HepG2 (cell line): ENCODE measurements around the gene SDK2.

Experiments used
- FOXP1 ChIP-seq, 2 experiments: fragments of 450-650 bp in 1 of 2; IDR thresholded peaks; 2 replicates each; pipeline ENCODE4 v1.6.1; 2017 to 2018; ENCODE audit warnings: antibody characterized with exemption in 1 of 2
- HNRNPH1 ChIP-seq: fragments of 200-400 bp; formaldehyde crosslinking; optimal IDR thresholded peaks from 2 replicates; pipeline ENCODE3; 2017; ENCODE audit warnings: mild to moderate bottlenecking, low read depth, low read length
- JUN ChIP-seq: sonication (generic); formaldehyde crosslinking; IDR thresholded peaks from 2 replicates; pipeline ENCODE4 v1.4.0; 2020; ENCODE audit warnings: mild to moderate bottlenecking, missing genetic modification reagents
- NFE2L2 ChIP-seq: fragments of 150-350 bp; IDR thresholded peaks from 2 replicates; pipeline ENCODE4 v1.6.1; 2014; ENCODE audit warnings: low read length
- RAD21 ChIP-seq: fragments of 450-650 bp; formaldehyde crosslinking; IDR thresholded peaks from 2 replicates; pipeline ENCODE4 v1.5.0; 2020; ENCODE audit warnings: mild to moderate bottlenecking
- ZBTB10 ChIP-seq: sonication (generic); formaldehyde crosslinking; IDR thresholded peaks from 2 replicates; pipeline ENCODE4 v1.4.0; 2020; ENCODE audit warnings: missing genetic modification reagents, borderline replicate concordance
- ZNF792 ChIP-seq: IDR thresholded peaks from 2 replicates; pipeline ENCODE4 v1.6.1; 2016
- TF ChIP-seq, protein P1 (sequence below): sonication (generic); formaldehyde crosslinking; IDR thresholded peaks from 2 replicates; pipeline ENCODE4 v1.5.0; 2020; ENCODE audit warnings: missing genetic modification reagents

- TF ChIP-seq ZNF792 (no peak), RAD21 (CRISPR knock-in tag) (no peak), FOXP1 (IDR thresholded peaks at IDR 0.05) (no peak), FOXP1 (CRISPR knock-in tag; IDR thresholded peaks at IDR 0.05) (no peak), ZBTB10 (CRISPR knock-in tag) (no peak), HNRNPH1 (no peak), JUN (CRISPR knock-in tag) (no peak), NFE2L2 (no peak)
- TF ChIP-seq, protein P1, sequence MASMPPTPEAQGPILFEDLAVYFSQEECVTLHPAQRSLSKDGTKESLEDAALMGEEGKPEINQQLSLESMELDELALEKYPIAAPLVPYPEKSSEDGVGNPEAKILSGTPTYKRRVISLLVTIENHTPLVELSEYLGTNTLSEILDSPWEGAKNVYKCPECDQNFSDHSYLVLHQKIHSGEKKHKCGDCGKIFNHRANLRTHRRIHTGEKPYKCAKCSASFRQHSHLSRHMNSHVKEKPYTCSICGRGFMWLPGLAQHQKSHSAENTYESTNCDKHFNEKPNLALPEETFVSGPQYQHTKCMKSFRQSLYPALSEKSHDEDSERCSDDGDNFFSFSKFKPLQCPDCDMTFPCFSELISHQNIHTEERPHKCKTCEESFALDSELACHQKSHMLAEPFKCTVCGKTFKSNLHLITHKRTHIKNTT (CRISPR knock-in tag) = no peak
Observed at GRCh38 chr17:73603971-73604370, 40.3 kb downstream of the SDK2 start.
